H9 (cell line): ENCODE measurements around the gene ZNF674. TPM values are rescaled to one million over a fixed set of nuclear protein-coding genes. Genes with fewer than 3 reads are reported as not detected.
A peak's percentile ranks its signal among the peaks of the same experiment; 100 is the strongest.

Experiments used
- DNase-seq: peaks from one replicate; pipeline ENCODE4 v3.0.0-alpha.2; 2017
- H2AFZ ChIP-seq: one replicate; pipeline ENCODE4 v1.6.1; 2013; ENCODE audit warnings: mild to moderate bottlenecking, low read length, control low read depth, moderate library complexity
- H2AK5ac ChIP-seq: 2 replicates; pipeline ENCODE4 v1.6.1; 2013; ENCODE audit warnings: low read length, control low read depth, mixed read lengths; ENCODE audit not compliant: insufficient read length
- H2BK120ac ChIP-seq: one replicate; pipeline ENCODE4 v1.6.1; 2013; ENCODE audit warnings: low read depth, mild to moderate bottlenecking, low read length, control low read depth, inconsistent platforms; ENCODE audit not compliant: poor library complexity, severe bottlenecking
- H2BK12ac ChIP-seq: 2 replicates; pipeline ENCODE4 v1.6.1; 2013; ENCODE audit warnings: low read length, control low read depth, mixed read lengths, low read depth; ENCODE audit not compliant: insufficient read length
- H2BK15ac ChIP-seq: 2 replicates; pipeline ENCODE4 v1.6.1; 2013; ENCODE audit warnings: low read depth, low read length, control low read depth
- H2BK20ac ChIP-seq: one replicate; pipeline ENCODE4 v1.6.1; 2013; ENCODE audit warnings: low read depth, mild to moderate bottlenecking, low read length, control low read depth, inconsistent platforms; ENCODE audit not compliant: poor library complexity, severe bottlenecking
- H2BK5ac ChIP-seq: 2 replicates; pipeline ENCODE4 v1.6.1; 2013; ENCODE audit warnings: low read length, control low read depth, mixed read lengths; ENCODE audit not compliant: insufficient read length
- H3K14ac ChIP-seq: 2 replicates; pipeline ENCODE4 v1.6.1; 2013; ENCODE audit warnings: low read length, control low read depth; ENCODE audit not compliant: insufficient read depth
- H3K18ac ChIP-seq: 2 replicates; pipeline ENCODE4 v1.6.1; 2013; ENCODE audit warnings: low read depth, mild to moderate bottlenecking, mixed read lengths, low read length, control low read depth; ENCODE audit not compliant: insufficient read length
- H3K23ac ChIP-seq: 2 replicates; pipeline ENCODE4 v1.6.1; 2013; ENCODE audit warnings: low read length, control low read depth, mixed read lengths, low read depth; ENCODE audit not compliant: insufficient read length
- H3K23me2 ChIP-seq: 2 replicates; pipeline ENCODE4 v1.6.1; 2013; ENCODE audit warnings: low read depth, mild to moderate bottlenecking, mixed read lengths, low read length, control low read depth; ENCODE audit not compliant: insufficient read length, poor library complexity, severe bottlenecking
- H3K27ac ChIP-seq: 2 replicates; pipeline ENCODE4 v1.5.1; 2013; ENCODE audit warnings: low read length, control low read depth, mixed read lengths, low read depth; ENCODE audit not compliant: insufficient read length
- H3K27me3 ChIP-seq: 2 replicates; pipeline ENCODE4 v1.6.1; 2013; ENCODE audit warnings: low read length, control low read depth, inconsistent platforms; ENCODE audit not compliant: insufficient read depth
- H3K4ac ChIP-seq: 2 replicates; pipeline ENCODE4 v1.6.1; 2013; ENCODE audit warnings: low read depth, mild to moderate bottlenecking, control low read depth, inconsistent platforms, low read length, moderate library complexity
- H3K4me1 ChIP-seq: 2 replicates; pipeline ENCODE4 v1.6.1; 2013; ENCODE audit warnings: low read length, control low read depth, inconsistent platforms; ENCODE audit not compliant: insufficient read depth
- H3K4me2 ChIP-seq: 2 replicates; pipeline ENCODE4 v1.6.1; 2013; ENCODE audit warnings: low read length, control low read depth, mixed read lengths; ENCODE audit not compliant: insufficient read length, insufficient read depth
- H3K56ac ChIP-seq: 2 replicates; pipeline ENCODE4 v1.6.1; 2013; ENCODE audit warnings: low read depth, mild to moderate bottlenecking, mixed read lengths, low read length, control low read depth; ENCODE audit not compliant: insufficient read length
- H3K79me1 ChIP-seq: 2 replicates; pipeline ENCODE4 v1.6.1; 2013; ENCODE audit warnings: low read depth, mild to moderate bottlenecking, moderate library complexity, low read length, control low read depth, inconsistent platforms; ENCODE audit not compliant: insufficient read depth, poor library complexity, severe bottlenecking
- H3K79me2 ChIP-seq: 2 replicates; pipeline ENCODE4 v1.6.1; 2013; ENCODE audit warnings: low read length, control low read depth, inconsistent platforms; ENCODE audit not compliant: insufficient read depth
- H3K9ac ChIP-seq: 2 replicates; pipeline ENCODE4 v1.6.1; 2013; ENCODE audit warnings: low read length, control low read depth, mixed read lengths; ENCODE audit not compliant: insufficient read length; ENCODE audit errors: extremely low read depth
- H3K9me3 ChIP-seq: one replicate; pipeline ENCODE4 v1.6.1; 2013; ENCODE audit warnings: low read depth, low read length, inconsistent platforms; ENCODE audit not compliant: control insufficient read depth
- H3T11ph ChIP-seq: one replicate; pipeline ENCODE4 v1.6.1; 2013; ENCODE audit warnings: mild to moderate bottlenecking, low read length, control low read depth, inconsistent platforms
- H4K20me1 ChIP-seq: one replicate; pipeline ENCODE4 v1.6.1; 2013; ENCODE audit not compliant: control insufficient read depth, insufficient read length, insufficient read depth
- H4K5ac ChIP-seq: 2 replicates; pipeline ENCODE4 v1.6.1; 2013; ENCODE audit warnings: low read depth, mild to moderate bottlenecking, mixed read lengths, low read length, control low read depth; ENCODE audit not compliant: insufficient read length
- H4K8ac ChIP-seq: replicated peaks from 2 replicates; pipeline ENCODE4 v1.6.1; 2013; ENCODE audit warnings: low read length, control low read depth, mixed read lengths, low read depth; ENCODE audit not compliant: insufficient read length
- H4K91ac ChIP-seq: 2 replicates; pipeline ENCODE4 v1.6.1; 2013; ENCODE audit warnings: low read depth, mild to moderate bottlenecking, moderate library complexity, mixed read lengths, low read length, control low read depth; ENCODE audit not compliant: insufficient read length
- H3K27ac Mint-ChIP-seq, 3 experiments: 2 replicates in 2 of 3; 3 replicates in 1 of 3; pipeline ENCODE4 v1.8.0; 2020 to 2021; ENCODE audit warnings: mixed read lengths in 3 of 3, mild to moderate bottlenecking in 1 of 3, moderate library complexity in 1 of 3
- H3K27me3 Mint-ChIP-seq: 2 replicates; pipeline ENCODE4 v1.8.0; 2021; ENCODE audit warnings: low read depth, mild to moderate bottlenecking, moderate library complexity, mixed read lengths
- H3K36me3 Mint-ChIP-seq, 3 experiments: 2 replicates in 2 of 3; 3 replicates in 1 of 3; pipeline ENCODE4 v1.8.0; 2020 to 2021; ENCODE audit warnings: low read depth in 3 of 3, mixed read lengths in 3 of 3; ENCODE audit not compliant: insufficient read depth in 1 of 3
- H3K4me1 Mint-ChIP-seq, 2 experiments: 2 replicates each; pipeline ENCODE4 v1.8.0; 2020; ENCODE audit warnings: mixed read lengths in 2 of 2
- H3K4me3 Mint-ChIP-seq, 2 experiments: 2 replicates in 1 of 2; 3 replicates in 1 of 2; pipeline ENCODE4 v1.8.0; 2020 to 2021; ENCODE audit warnings: mild to moderate bottlenecking in 2 of 2, mixed read lengths in 2 of 2, moderate library complexity in 1 of 2
- H3K9me3 Mint-ChIP-seq, 2 experiments: 2 replicates in 1 of 2; 3 replicates in 1 of 2; pipeline ENCODE4 v1.8.0; 2020; ENCODE audit warnings: mild to moderate bottlenecking in 2 of 2, mixed read lengths in 2 of 2, moderate library complexity in 1 of 2
- WGBS: extraction: QIAGEN DNeasy Blood & Tissue Kit; methylation state at CpG from one replicate; pipeline ENCODE4 v1.1.7; 2013; ENCODE audit warnings: missing lambda C conversion rate, low lambda C conversion rate, mixed read lengths; ENCODE audit not compliant: insufficient read length; ENCODE audit errors: extremely low coverage; 5-methylcytosine and 5-hydroxymethylcytosine counted together
- total RNA-seq: library from RNA; stranded (reverse); gene quantifications from 2 replicates; pipeline ENCODE4 v1.2.1, GENCODE V29; 2021
- TF ChIP-seq, protein P1 (sequence below): fragments of 200-600 bp; sonication (generic); conservative IDR thresholded peaks from 3 replicates; pipeline ENCODE4 v1.8.0; 2021; ENCODE audit warnings: antibody characterized with exemption, mild to moderate bottlenecking

ZNF674 gene
- total RNA-seq, 1 experiment from 2014 or later = 10.1 TPM

- Histone ChIP-seq H3K4me2 (no peak overlapping the region), H2BK120ac (no peak overlapping the region), H3K18ac (no peak overlapping the region), H2BK5ac (no peak overlapping the region), H4K20me1 (no peaks in the 10 kb centered on the region), H3K56ac (no peak overlapping the region), H2BK20ac (no peak overlapping the region), H3K9ac (no peak overlapping the region), H2BK12ac (no peak overlapping the region), H2AK5ac (no peak overlapping the region), H3K23me2 (no peaks in the 10 kb centered on the region), H3K27ac (no peak overlapping the region), H3K14ac (no peak overlapping the region), H3K9me3 (peaks cover 13% of the 10 kb centered on the region), H3T11ph (no peak overlapping the region), H3K4ac (no peak overlapping the region), H3K79me2 (peaks cover 6% of the 10 kb centered on the region; the same call in 1 of the 2 replicates), H4K8ac (no peak overlapping the region), H3K23ac (no peak overlapping the region), H2AFZ (no peak overlapping the region), H3K27me3 (no peaks in the 10 kb centered on the region; the same call in 1 of the 2 replicates), H4K5ac (no peak overlapping the region), H3K79me1 (peaks cover 2% of the 10 kb centered on the region), H2BK15ac (no peak overlapping the region), H4K91ac (no peak overlapping the region), H3K4me1 (no peaks in the 10 kb centered on the region; the same call in 1 of the 2 replicates)
- Mint-ChIP-seq H3K4me1 (peaks cover 42 to 44% of the 10 kb centered on the region in 2 experiments), H3K27ac (no peak overlapping the region), H3K9me3 (peaks cover 58 to 62% of the 10 kb centered on the region in 2 experiments), H3K4me3 (peak overlapping the region in 1 of 2 experiments; percentile 58; a peak in 4 of 5 replicates), H3K27me3 (no peaks in the 10 kb centered on the region; the same call in 1 of the 2 replicates), H3K36me3 (peaks cover 3 to 13% (median 11%) of the 10 kb centered on the region in 3 experiments; a peak in 6 of 7 replicates)
- WGBS = no CpG with 5 or more reads among the region's 5 CpGs
- TF ChIP-seq, protein P1, sequence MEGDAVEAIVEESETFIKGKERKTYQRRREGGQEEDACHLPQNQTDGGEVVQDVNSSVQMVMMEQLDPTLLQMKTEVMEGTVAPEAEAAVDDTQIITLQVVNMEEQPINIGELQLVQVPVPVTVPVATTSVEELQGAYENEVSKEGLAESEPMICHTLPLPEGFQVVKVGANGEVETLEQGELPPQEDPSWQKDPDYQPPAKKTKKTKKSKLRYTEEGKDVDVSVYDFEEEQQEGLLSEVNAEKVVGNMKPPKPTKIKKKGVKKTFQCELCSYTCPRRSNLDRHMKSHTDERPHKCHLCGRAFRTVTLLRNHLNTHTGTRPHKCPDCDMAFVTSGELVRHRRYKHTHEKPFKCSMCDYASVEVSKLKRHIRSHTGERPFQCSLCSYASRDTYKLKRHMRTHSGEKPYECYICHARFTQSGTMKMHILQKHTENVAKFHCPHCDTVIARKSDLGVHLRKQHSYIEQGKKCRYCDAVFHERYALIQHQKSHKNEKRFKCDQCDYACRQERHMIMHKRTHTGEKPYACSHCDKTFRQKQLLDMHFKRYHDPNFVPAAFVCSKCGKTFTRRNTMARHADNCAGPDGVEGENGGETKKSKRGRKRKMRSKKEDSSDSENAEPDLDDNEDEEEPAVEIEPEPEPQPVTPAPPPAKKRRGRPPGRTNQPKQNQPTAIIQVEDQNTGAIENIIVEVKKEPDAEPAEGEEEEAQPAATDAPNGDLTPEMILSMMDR = no peak
- no peak for DNase-seq
Observed at GRCh38 chrX:46587158-46587557, 41.9 kb upstream of the ZNF674 start.
